Stomach smooth muscle (tissue), 2 donors: ENCODE measurements around the gene MAGEA8.
"Not testable (repeated sequence)": the region's sequence is repeated elsewhere in the genome, so short reads cannot be mapped to it uniquely, and the experiment has no call there.

Experiments
- H3K27ac ChIP-seq: one replicate; pipeline ENCODE4 v1.7.0; 2013; ENCODE audit warnings: mild to moderate bottlenecking, low read length, inconsistent platforms
- H3K27me3 ChIP-seq, 2 donors: one replicate each; pipeline ENCODE4 v1.7.0; 2013; ENCODE audit warnings: low read length in 2 of 2; ENCODE audit not compliant: insufficient read depth in 2 of 2, control insufficient read depth in 1 of 2
- H3K36me3 ChIP-seq, 2 donors: one replicate each; pipeline ENCODE4 v1.7.0; 2013; ENCODE audit warnings: low read length in 2 of 2; ENCODE audit not compliant: control insufficient read depth in 2 of 2, insufficient read depth in 2 of 2
- H3K4me1 ChIP-seq: one replicate; pipeline ENCODE4 v1.7.0; 2013; ENCODE audit warnings: low read length; ENCODE audit not compliant: control insufficient read depth, insufficient read depth
- H3K4me3 ChIP-seq, 2 donors: one replicate each; pipeline ENCODE4 v1.7.0; 2013; ENCODE audit warnings: low read length in 2 of 2
- H3K9ac ChIP-seq, 2 donors: one replicate each; pipeline ENCODE4 v1.7.0; 2013; ENCODE audit warnings: low read length in 2 of 2, mild to moderate bottlenecking in 1 of 2
- H3K9me3 ChIP-seq, 2 donors: one replicate each; pipeline ENCODE4 v1.7.0; 2013; ENCODE audit warnings: low read length in 2 of 2; ENCODE audit not compliant: control insufficient read depth in 2 of 2
- donor health status: healthy.
- donor health status: Pancreatic carcinoma.

The MAGEA8 gene

GRCh38 chrX:149898554-149898953, 17.6 kb downstream of the MAGEA8 start:
- H3K27me3 ChIP-seq: no peaks in the 10 kb centered on the region
- H3K4me3 ChIP-seq: no peak overlapping the region
- H3K9ac ChIP-seq: no peak overlapping the region
- no peak overlapping the region for H3K27ac ChIP-seq
- H3K9me3 ChIP-seq: no peaks in the 10 kb centered on the region
- no peaks in the 10 kb centered on the region for H3K36me3 ChIP-seq
- no peaks in the 10 kb centered on the region for H3K4me1 ChIP-seq

DNA sequence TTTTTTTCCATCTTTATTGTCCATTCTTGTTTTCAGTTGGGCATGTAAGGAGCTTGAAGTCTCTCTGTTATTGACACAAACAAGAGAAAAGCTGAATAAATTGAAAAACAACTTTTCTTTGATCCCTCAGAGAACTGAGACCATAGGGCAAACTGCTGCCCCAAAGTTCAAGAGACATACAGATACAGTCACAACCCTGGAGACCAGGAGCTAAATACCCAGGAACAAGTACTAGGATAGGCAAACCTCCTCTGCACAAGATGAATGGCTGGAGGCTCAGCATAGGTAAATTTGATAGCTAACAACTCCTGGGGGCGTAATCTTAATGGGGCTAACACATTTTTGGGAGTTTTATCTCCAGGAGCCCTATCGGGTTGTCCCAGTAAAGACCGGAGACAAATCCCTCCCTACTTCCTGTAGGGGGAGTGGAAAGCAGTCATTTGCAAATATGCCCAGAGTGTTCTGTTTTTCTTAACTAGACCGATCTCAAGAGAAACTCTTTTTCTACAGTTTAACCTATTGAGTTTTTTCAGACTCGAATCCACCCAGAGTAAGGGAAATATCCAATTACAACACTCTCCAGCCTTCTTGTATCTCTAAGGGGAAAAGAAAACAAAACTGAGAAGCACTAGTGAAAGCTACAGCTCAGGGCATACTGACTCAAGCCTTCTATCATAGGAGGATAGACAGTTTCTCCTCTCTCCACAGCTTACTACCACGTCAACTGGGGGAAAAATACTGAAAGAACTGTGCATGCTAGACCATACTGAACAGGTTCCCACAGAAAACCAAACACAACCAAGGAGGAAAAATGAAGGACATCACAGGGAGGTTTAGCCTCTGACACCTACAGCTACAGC, 23.1 kb downstream of the MAGEA8 start:
- Histone ChIP-seq H3K9ac (no peak overlapping the region), H3K27me3 (no peaks in the 10 kb centered on the region), H3K27ac (no peak overlapping the region), H3K36me3 (no peaks in the 10 kb centered on the region), H3K4me3 (no peak overlapping the region), H3K9me3 (no peaks in the 10 kb centered on the region), H3K4me1 (no peaks in the 10 kb centered on the region)

DNA sequence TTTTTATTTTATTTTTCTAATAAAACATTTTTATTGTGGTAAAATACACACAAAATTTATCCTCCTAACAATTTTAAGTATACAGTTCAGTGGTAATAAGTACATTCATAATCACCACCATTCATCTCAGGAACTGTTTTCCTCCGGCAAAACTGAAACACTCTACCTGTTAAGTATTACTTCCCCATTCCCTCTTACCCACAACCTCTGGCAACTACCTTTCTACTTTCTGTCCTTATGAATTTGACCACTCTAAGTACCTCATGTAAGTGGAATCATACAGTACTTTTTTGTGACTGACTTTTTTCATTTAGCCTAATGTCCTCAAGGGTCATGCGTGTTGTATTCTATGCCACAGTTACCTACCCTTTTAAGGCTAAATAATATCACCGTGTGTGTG, 27.3 kb downstream of the MAGEA8 start:
- no peaks in the 10 kb centered on the region for H3K9me3 ChIP-seq
- H3K36me3 ChIP-seq: no peaks in the 10 kb centered on the region
- H3K27ac ChIP-seq: no peak overlapping the region
- H3K4me1 ChIP-seq: no peaks in the 10 kb centered on the region
- no peak overlapping the region for H3K9ac ChIP-seq
- no peak overlapping the region for H3K4me3 ChIP-seq
- H3K27me3 ChIP-seq: no peaks in the 10 kb centered on the region

GRCh38 chrX:149908727-149909126, 27.7 kb downstream of the MAGEA8 start:
- no peak overlapping the region for H3K9ac ChIP-seq
- no peaks in the 10 kb centered on the region for H3K36me3 ChIP-seq
- H3K27me3 ChIP-seq: no peaks in the 10 kb centered on the region
- no peaks in the 10 kb centered on the region for H3K4me1 ChIP-seq
- H3K27ac ChIP-seq: no peak overlapping the region
- H3K4me3 ChIP-seq: no peak overlapping the region
- H3K9me3 ChIP-seq: no peaks in the 10 kb centered on the region

DNA sequence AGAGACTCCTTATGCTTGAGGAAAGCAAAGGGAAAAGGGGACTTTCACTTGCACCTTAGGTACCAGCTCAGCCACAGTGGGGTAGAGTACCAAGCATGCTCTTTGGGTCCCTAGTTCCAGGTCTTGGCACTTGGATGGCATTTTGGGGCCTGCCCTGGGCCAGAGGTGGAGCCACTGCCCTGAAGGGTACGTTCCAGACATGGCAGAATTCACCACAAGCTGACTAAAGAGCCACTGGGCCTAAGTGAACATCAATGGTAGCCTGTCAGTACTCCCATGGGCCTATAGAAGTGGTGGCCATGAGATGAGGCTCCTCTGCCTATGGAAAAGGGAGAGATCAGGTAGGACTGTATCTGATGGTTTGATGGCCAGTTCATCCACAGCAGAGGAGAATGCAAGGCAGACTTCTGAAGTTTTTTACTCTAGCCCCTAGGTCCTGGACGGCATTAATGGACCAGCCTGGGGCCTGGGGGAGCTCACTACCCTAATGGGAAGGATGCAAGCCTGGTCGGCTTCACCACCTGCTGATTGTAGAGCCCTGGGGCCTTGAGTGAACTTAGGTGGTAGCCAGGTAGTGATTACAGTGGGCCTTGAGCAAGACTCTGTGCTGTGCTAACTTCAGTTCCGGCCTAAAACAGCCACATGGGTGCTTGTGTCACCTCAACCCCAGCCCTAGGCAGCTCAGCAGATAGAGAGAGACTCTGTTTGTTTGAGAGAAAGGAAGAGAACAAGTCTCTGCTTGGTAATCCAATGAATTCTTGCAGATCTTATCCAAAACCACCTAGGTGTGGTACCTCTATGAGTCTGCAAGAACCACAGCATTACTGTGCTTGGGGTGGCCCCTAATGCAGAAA, 28.6 kb downstream of the MAGEA8 start:
- no peaks in the 10 kb centered on the region for H3K4me1 ChIP-seq
- H3K36me3 ChIP-seq: no peaks in the 10 kb centered on the region
- H3K4me3 ChIP-seq: no peak overlapping the region
- H3K27ac ChIP-seq: no peak overlapping the region
- H3K27me3 ChIP-seq: no peaks in the 10 kb centered on the region
- no peak overlapping the region for H3K9ac ChIP-seq
- peaks cover 0 to 2% of the 10 kb centered on the region in 2 donors for H3K9me3 ChIP-seq

DNA sequence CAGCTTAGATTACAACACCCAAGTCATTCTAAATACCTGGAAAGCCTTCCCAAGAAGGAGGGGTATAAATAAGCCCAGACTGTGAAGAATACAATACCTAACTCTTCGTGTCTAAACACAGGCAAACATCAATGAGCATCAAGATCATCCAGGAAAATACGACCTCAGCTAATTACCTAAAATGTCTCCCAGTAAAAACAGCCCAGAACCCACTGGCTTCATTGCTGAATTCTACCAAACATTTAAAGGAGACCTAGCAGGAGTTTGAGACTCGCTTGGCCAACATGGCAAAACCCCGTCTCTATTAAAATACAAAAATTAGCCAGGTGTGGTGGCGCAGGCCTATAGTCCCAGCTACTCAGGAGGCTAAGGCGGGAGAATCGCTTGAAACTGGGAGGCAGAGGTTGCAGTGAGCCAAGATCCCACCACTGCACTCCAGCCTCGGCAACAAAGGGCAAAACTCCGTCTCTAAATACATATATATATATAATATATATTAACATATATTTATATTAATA, 29.3 kb downstream of the MAGEA8 start:
- no peaks in the 10 kb centered on the region for H3K27me3 ChIP-seq
- peaks cover 0 to 2% of the 10 kb centered on the region in 2 donors for H3K9me3 ChIP-seq
- H3K36me3 ChIP-seq: no peaks in the 10 kb centered on the region
- H3K27ac ChIP-seq: no peak overlapping the region
- H3K4me1 ChIP-seq: no peaks in the 10 kb centered on the region
- H3K4me3 ChIP-seq: no peak overlapping the region
- H3K9ac ChIP-seq: no peak overlapping the region

DNA sequence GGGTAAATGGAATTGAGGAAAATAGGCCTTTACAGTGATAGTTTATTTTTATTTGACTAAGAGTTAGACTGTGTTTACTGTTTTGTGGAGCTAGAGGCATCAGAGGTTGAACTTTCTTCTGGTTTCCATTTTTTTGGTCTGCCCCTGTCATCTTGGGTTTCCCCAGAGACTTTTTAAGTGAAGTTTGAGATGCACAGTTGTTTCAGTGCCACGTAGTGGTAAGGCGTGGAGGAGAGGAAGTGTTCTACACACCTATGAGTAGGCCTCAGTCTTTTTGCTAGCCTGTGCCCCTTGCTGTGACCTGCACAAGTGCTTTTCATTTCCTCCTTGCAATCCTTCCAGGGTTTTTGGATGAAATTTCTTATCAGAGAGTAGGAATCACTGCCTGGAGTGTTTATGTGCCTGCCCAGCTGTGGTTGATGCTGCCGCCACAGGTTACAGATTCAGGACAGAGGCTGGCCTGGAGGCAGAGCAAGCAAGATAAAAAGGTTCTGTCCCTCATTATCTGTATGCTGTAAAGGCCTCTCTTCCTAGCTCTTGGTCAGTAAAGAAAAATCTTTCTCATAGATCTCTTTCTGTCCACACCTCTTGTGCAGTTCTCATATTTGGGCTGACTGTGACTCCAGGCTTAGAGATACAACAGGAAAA, 35.9 kb downstream of the MAGEA8 start:
- H3K4me3 ChIP-seq: no peak overlapping the region
- no peaks in the 10 kb centered on the region for H3K4me1 ChIP-seq
- no peaks in the 10 kb centered on the region for H3K27me3 ChIP-seq
- H3K36me3 ChIP-seq: no peaks in the 10 kb centered on the region
- H3K27ac ChIP-seq: no peak overlapping the region
- no peak overlapping the region for H3K9ac ChIP-seq
- peaks cover 0 to 2% of the 10 kb centered on the region in 2 donors for H3K9me3 ChIP-seq

- not testable (repeated sequence) for H3K9ac ChIP-seq, H3K36me3 ChIP-seq, H3K27me3 ChIP-seq, H3K4me3 ChIP-seq, H3K9me3 ChIP-seq, H3K27ac ChIP-seq, H3K4me1 ChIP-seq
Observed at GRCh38 chrX:149923836-149924235, 42.9 kb downstream of the MAGEA8 start.

DNA sequence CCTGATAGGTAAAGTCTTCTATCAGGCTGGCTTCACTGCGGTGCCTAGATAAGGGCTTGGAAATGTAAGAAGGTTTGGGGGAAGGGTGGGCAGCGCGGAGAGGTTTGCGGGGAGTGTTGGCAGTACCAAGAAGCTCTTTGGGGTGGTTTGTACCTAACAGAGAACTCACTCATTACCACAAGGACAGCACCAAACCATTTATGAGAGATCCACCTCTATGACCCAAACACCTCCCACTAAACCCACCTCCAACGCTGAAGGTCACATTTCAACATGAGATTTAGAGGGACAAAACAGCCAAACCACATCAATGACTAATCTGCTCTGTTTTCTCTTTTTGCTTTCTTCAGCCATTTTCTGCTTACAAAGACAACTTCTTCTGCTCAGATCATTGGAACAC, 43.5 kb downstream of the MAGEA8 start:
- not testable (repeated sequence) for H3K36me3 ChIP-seq, H3K9ac ChIP-seq, H3K9me3 ChIP-seq, H3K27me3 ChIP-seq, H3K4me3 ChIP-seq, H3K27ac ChIP-seq, H3K4me1 ChIP-seq

DNA sequence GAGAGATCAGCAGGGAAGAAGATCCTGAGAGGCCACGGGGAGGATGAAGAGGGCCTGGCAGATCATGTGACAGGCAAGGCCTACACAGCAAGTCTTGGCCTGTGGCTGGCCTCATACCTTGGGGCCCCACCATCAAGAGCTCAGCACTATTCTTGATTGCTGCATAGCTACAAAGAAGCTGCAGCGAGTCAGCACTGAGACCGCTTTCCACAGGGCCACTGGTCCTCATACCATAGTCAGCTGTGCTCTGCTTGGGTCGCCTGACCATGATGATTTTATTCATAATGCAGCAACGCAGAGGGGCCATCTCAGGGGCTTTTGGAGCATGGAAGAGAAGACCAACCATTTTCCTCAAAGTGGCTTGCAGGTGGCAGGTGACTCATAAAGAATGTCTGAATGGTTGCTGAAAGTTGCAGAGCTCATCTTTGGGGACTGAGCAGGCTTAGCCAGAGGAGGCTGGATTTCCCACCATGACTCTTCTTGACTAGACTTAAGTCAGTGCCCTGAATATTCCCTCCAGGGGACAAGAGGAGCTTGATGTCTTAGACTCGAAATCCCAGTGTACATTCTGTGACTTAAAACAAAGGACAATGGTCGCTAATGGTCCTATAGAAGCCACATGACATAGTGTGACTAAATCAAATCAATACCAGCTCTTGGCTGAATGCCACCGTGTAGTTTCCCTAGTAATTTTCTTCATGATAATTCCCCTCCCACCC, 46.4 kb downstream of the MAGEA8 start:
- not testable (repeated sequence) for H3K9me3 ChIP-seq, H3K36me3 ChIP-seq, H3K27ac ChIP-seq, H3K4me3 ChIP-seq, H3K4me1 ChIP-seq, H3K9ac ChIP-seq, H3K27me3 ChIP-seq
